Ishikawa (cell line): ENCODE measurements around the gene RIPK4.

ENCODE experiments used
- CREB1 ChIP-seq: IDR thresholded peaks from 2 replicates; pipeline ENCODE4 v1.6.1; 2012; ENCODE audit warnings: low read depth
- EP300 ChIP-seq: IDR thresholded peaks from 2 replicates; pipeline ENCODE4 v1.6.1; 2012; ENCODE audit warnings: borderline replicate concordance
- NFIC ChIP-seq: IDR thresholded peaks from 2 replicates; pipeline ENCODE4 v1.6.1; 2012
- TAF1 ChIP-seq: IDR thresholded peaks from 2 replicates; pipeline ENCODE4 v1.6.1; 2012; ENCODE audit warnings: low read depth, mild to moderate bottlenecking
- YY1 ChIP-seq: IDR thresholded peaks from 2 replicates; pipeline ENCODE4 v1.6.1; 2012; ENCODE audit warnings: low read depth
- ZBTB7A ChIP-seq: IDR thresholded peaks from 2 replicates; pipeline ENCODE4 v1.6.1; 2012; ENCODE audit warnings: low read depth

GRCh38 chr21:41695513-41695912 lies 71.3 kb downstream of the RIPK4 start:
- TF ChIP-seq NFIC (no peak), EP300 (no peak), ZBTB7A (no peak), TAF1 (no peak), YY1 (no peak), CREB1 (no peak)
